ENCODE results near the gene PLVAP. TPM values are rescaled to one million over a fixed set of nuclear protein-coding genes. Genes with fewer than 3 reads are reported as not detected.

PLVAP gene
- polyA plus RNA-seq, 2 of the 4 experiments (the other 2 are of a cell fraction): not detected

- TF ChIP-seq MAFK (IDR thresholded peaks at IDR 0.05; ENCODE audit: partially characterized antibody): no peak
- no peak for TF ChIP-seq TP53 (CRISPR knock-in tag; IDR thresholded peaks at IDR 0.05)
- TF ChIP-seq, protein P1, sequence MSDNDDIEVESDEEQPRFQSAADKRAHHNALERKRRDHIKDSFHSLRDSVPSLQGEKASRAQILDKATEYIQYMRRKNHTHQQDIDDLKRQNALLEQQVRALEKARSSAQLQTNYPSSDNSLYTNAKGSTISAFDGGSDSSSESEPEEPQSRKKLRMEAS (IDR thresholded peaks at IDR 0.05): no peak
- TF ChIP-seq HEYL (CRISPR knock-in tag; IDR thresholded peaks at IDR 0.05): no peak
- TF ChIP-seq POLR2A (IDR thresholded peaks at IDR 0.05; ENCODE audit: low read length): no peak
- TF ChIP-seq RFX5 (IDR thresholded peaks at IDR 0.05): no peak
- TF ChIP-seq, protein P2, sequence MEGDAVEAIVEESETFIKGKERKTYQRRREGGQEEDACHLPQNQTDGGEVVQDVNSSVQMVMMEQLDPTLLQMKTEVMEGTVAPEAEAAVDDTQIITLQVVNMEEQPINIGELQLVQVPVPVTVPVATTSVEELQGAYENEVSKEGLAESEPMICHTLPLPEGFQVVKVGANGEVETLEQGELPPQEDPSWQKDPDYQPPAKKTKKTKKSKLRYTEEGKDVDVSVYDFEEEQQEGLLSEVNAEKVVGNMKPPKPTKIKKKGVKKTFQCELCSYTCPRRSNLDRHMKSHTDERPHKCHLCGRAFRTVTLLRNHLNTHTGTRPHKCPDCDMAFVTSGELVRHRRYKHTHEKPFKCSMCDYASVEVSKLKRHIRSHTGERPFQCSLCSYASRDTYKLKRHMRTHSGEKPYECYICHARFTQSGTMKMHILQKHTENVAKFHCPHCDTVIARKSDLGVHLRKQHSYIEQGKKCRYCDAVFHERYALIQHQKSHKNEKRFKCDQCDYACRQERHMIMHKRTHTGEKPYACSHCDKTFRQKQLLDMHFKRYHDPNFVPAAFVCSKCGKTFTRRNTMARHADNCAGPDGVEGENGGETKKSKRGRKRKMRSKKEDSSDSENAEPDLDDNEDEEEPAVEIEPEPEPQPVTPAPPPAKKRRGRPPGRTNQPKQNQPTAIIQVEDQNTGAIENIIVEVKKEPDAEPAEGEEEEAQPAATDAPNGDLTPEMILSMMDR (IDR thresholded peaks at IDR 0.05): no peak
Measured at GRCh38 chr19:17325133-17325532, 52.0 kb downstream of the PLVAP start (continued).

DNA sequence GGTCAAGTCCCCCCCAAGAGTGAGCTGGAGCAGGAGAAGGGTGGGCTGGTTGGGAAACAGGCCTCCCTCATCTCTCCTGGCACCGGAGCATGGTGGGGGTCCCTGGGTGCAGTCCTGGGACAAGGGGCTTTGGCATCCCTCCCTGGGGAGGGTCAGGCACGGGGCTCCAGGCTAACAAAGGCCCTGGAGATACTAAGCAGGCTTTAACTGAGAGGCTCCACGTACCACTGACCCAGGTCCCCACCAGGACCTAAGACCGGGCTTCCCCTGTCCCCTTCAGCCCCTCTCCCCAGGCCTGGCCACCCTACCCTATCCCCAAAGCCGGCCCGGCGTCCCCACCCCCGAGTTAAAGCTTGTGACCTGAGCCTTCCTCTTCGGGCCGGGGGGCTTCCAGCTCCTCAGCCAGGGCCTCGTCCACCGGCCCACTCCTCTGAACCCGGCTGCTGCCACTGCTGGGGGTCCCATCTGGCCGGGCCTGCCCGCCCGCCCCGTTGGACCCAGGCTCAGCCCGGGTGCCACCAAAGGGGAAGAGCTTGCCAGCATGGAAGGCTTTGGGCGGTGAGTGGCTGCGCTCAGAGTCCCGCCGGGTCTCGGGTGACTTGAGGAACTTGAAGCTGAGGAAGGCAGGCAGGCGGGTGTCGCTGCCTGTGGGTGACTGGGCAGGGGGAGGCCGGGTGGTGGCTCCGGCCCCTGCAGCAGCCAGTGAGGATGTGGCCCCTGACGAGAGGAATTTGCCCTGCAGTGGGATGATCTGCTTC is 52.6 kb downstream of the PLVAP start:
- DNase-seq (ENCODE audit: low read depth in 1 of 2, low spot score in 1 of 2): no peak
- ChIA-PET CTCF (no interaction called here), POLR2A (no interaction called here)
- TF ChIP-seq KDM1A (IDR thresholded peaks at IDR 0.05; ENCODE audit: low read depth): no peak
- no peak for TF ChIP-seq MAFK (IDR thresholded peaks at IDR 0.05; ENCODE audit: partially characterized antibody)
- no peak for TF ChIP-seq CBX2 (IDR thresholded peaks at IDR 0.05; ENCODE audit: borderline replicate concordance, low read depth)
- no peak for TF ChIP-seq ZFP36 (IDR thresholded peaks at IDR 0.05; ENCODE audit: borderline replicate concordance, partially characterized antibody)
- TF ChIP-seq HOXB5 (CRISPR knock-in tag; IDR thresholded peaks at IDR 0.05): no peak
- TF ChIP-seq BHLHE40 (IDR thresholded peaks at IDR 0.05; ENCODE audit: low read depth, low read length): no peak
- TF ChIP-seq GATA3 (IDR thresholded peaks at IDR 0.05; ENCODE audit: borderline replicate concordance): no peak
- TF ChIP-seq ATOH8 (CRISPR knock-in tag; IDR thresholded peaks at IDR 0.05; ENCODE audit: low read depth): no peak
- no peak for TF ChIP-seq RNF2 (IDR thresholded peaks at IDR 0.05; ENCODE audit: borderline replicate concordance, low read depth)
- Histone ChIP-seq H3K27ac (no peak overlapping the region), H3K4me1 (no peaks in the 10 kb centered on the region), H3K9me3 (no peaks in the 10 kb centered on the region), H3K4me3 (no peak overlapping the region), H3K4me2 (no peak overlapping the region)
- FAIRE-seq: no peak
- ATAC-seq: no peak
- WGBS (ENCODE audit: missing lambda C conversion rate): 93% methylated on average over 7 of the region's 28 CpGs

DNA sequence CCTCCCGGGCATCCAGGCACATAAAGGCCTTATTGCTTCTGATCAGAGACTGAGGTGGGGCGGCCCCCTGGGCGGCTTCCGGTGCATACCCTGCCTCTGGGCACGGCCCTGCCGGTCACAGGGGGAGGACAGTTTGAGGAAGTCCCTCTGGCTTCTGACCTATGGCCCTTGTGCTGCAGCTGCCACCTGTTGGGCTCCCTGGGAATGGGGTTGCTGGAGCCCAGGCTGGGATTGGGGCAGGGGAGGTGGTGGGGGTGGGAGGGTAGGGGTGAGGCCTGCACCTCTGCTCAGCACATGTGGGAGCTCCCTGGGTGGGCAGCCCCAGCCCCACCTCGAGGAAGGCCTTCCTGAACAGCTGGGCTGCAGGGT is 53.2 kb downstream of the PLVAP start:
- H3K4me2 ChIP-seq: no peak overlapping the region
- no peaks in the 10 kb centered on the region for H3K9me3 ChIP-seq
- ChIA-PET POLR2A (no interaction called here), CTCF (no interaction called here)
- H3K4me1 ChIP-seq: no peaks in the 10 kb centered on the region
- ATAC-seq (no peak), FAIRE-seq (no peak), DNase-seq (ENCODE audit: low read depth in 1 of 2, low spot score in 1 of 2) (no peak)
- H3K27ac ChIP-seq: no peak overlapping the region
- WGBS (ENCODE audit: missing lambda C conversion rate): 80% methylated on average over 6 of the region's 7 CpGs
- no peak overlapping the region for H3K4me3 ChIP-seq
- TF ChIP-seq HDAC2 (IDR thresholded peaks at IDR 0.05): no peak
- no peak for TF ChIP-seq FOSB (CRISPR knock-in tag; IDR thresholded peaks at IDR 0.05)
- no peak for TF ChIP-seq ESRRA (IDR thresholded peaks at IDR 0.05; ENCODE audit: borderline replicate concordance, low read length)
- no peak for TF ChIP-seq ELK1 (IDR thresholded peaks at IDR 0.05; ENCODE audit: low read depth, low read length)
- no peak for TF ChIP-seq BHLHE40 (IDR thresholded peaks at IDR 0.05; ENCODE audit: low read depth, low read length)
- TF ChIP-seq HEYL (CRISPR knock-in tag; IDR thresholded peaks at IDR 0.05): no peak
- no peak for TF ChIP-seq ATOH8 (CRISPR knock-in tag; IDR thresholded peaks at IDR 0.05; ENCODE audit: low read depth)
- TF ChIP-seq, protein P3, sequence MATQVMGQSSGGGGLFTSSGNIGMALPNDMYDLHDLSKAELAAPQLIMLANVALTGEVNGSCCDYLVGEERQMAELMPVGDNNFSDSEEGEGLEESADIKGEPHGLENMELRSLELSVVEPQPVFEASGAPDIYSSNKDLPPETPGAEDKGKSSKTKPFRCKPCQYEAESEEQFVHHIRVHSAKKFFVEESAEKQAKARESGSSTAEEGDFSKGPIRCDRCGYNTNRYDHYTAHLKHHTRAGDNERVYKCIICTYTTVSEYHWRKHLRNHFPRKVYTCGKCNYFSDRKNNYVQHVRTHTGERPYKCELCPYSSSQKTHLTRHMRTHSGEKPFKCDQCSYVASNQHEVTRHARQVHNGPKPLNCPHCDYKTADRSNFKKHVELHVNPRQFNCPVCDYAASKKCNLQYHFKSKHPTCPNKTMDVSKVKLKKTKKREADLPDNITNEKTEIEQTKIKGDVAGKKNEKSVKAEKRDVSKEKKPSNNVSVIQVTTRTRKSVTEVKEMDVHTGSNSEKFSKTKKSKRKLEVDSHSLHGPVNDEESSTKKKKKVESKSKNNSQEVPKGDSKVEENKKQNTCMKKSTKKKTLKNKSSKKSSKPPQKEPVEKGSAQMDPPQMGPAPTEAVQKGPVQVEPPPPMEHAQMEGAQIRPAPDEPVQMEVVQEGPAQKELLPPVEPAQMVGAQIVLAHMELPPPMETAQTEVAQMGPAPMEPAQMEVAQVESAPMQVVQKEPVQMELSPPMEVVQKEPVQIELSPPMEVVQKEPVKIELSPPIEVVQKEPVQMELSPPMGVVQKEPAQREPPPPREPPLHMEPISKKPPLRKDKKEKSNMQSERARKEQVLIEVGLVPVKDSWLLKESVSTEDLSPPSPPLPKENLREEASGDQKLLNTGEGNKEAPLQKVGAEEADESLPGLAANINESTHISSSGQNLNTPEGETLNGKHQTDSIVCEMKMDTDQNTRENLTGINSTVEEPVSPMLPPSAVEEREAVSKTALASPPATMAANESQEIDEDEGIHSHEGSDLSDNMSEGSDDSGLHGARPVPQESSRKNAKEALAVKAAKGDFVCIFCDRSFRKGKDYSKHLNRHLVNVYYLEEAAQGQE (IDR thresholded peaks at IDR 0.05): no peak
- no peak for TF ChIP-seq MYC (IDR thresholded peaks at IDR 0.05; ENCODE audit: borderline replicate concordance, low read length)
- TF ChIP-seq ZC3H11A (IDR thresholded peaks at IDR 0.05): no peak
- TF ChIP-seq PBX3 (IDR thresholded peaks at IDR 0.05): no peak
- TF ChIP-seq RFX5 (IDR thresholded peaks at IDR 0.05): no peak
- TF ChIP-seq NPAS2 (CRISPR knock-in tag; IDR thresholded peaks at IDR 0.05; ENCODE audit: borderline replicate concordance): no peak
- no peak for TF ChIP-seq SREBF2 (IDR thresholded peaks at IDR 0.05)
- no peak for TF ChIP-seq CEBPB (IDR thresholded peaks at IDR 0.05)
- no peak for TF ChIP-seq CBX2 (IDR thresholded peaks at IDR 0.05; ENCODE audit: borderline replicate concordance, low read depth)
